HAP-1 (cell line): ENCODE measurements around the gene SYT6.
"Not testable (repeated sequence)": the region's sequence is repeated elsewhere in the genome, so short reads cannot be mapped to it uniquely, and the experiment has no call there.

Experiments used
- DNase-seq, 2 experiments: peaks; one replicate each; pipeline ENCODE4 v3.0.0-alpha.2; 2016 to 2020; ENCODE audit warnings: low spot score in 2 of 2
- H3K27me3 ChIP-seq: fragments of 250-450 bp; sonication (Bioruptor Pico); 2 replicates; pipeline ENCODE4 v1.5.1; 2020; ENCODE audit warnings: low read depth, mild to moderate bottlenecking, moderate library complexity
- H3K36me3 ChIP-seq: fragments of 250-450 bp; sonication (Bioruptor Pico); replicated peaks from 2 replicates; pipeline ENCODE4 v1.5.1; 2020; ENCODE audit warnings: mild to moderate bottlenecking
- H3K4me1 ChIP-seq: fragments of 250-450 bp; sonication (Bioruptor Pico); 2 replicates; pipeline ENCODE4 v1.5.1; 2020; ENCODE audit warnings: mild to moderate bottlenecking
- H3K4me3 ChIP-seq: fragments of 250-450 bp; sonication (Bioruptor Pico); 2 replicates; pipeline ENCODE4 v1.5.1; 2020; ENCODE audit warnings: mild to moderate bottlenecking, moderate library complexity
- H3K9me3 ChIP-seq: fragments of 250-450 bp; sonication (Bioruptor Pico); 2 replicates; pipeline ENCODE4 v1.5.1; 2020; ENCODE audit warnings: mild to moderate bottlenecking, moderate library complexity
- in situ Hi-C: fragments of 300-500 bp; cut with MboI; formaldehyde crosslinking; loops from 3 replicates; pipeline ENCODE4 v1.14.3; 2020; ENCODE audit warnings: low sequenced_read_pairs, inconsistent platforms, mixed read lengths

The SYT6 gene

DNA sequence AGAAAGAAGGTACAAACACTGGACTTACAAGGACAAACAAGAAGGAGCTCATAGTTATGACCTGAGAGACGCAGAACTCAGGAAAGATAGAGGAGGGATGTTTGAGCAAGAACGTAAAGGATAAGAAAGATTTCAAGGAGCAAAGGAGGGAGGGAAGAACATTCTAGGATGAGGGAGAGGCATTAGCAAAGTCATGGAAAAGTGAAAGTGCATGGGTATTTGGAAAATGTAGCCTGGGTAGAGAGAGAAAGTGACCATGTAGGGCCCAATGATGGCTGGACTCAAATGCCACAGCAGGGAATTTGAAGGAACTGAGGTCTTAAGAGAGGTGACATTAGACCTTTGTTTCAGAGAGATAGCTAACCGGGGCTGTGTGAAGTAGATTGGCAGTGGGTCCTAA is 76.5 kb downstream of the SYT6 start:
- H3K4me1 ChIP-seq: peaks cover 21% of the 10 kb centered on the region
- no peaks in the 10 kb centered on the region for H3K27me3 ChIP-seq

DNA sequence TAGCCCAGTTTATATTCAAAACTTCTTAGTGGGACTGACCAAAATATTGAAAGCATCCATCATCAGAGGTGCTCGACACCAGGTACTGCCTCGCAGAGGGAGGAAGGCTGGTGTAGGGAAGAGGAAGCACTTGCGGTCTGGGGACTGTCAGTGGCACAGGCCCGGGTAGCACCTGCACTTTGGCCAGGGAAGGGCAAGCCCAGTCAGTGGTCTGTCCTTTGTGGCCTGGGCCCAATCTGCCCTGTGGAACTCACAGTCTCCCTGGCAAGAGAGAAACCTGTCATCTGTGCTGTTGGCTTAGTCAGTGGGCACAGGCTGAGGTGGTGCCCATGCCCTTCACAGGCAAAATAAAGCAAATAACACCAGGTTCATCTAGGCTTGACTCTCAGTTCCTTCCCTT is 77.4 kb downstream of the SYT6 start:
- Histone ChIP-seq H3K9me3 (peaks cover 18% of the 10 kb centered on the region), H3K36me3 (no peaks in the 10 kb centered on the region), H3K4me3 (no peak overlapping the region), H3K4me1 (peaks cover 21% of the 10 kb centered on the region), H3K27me3 (no peaks in the 10 kb centered on the region)
- in situ Hi-C loops: no loop called here
- no peak for DNase-seq

More for the DNA sequence above, 76.5 kb downstream of the SYT6 start:
- peaks cover 13% of the 10 kb centered on the region for H3K9me3 ChIP-seq
- H3K36me3 ChIP-seq: no peaks in the 10 kb centered on the region
- H3K4me3 ChIP-seq: no peak overlapping the region
- DNase-seq: no peak
- in situ Hi-C loops: no loop called here

DNA sequence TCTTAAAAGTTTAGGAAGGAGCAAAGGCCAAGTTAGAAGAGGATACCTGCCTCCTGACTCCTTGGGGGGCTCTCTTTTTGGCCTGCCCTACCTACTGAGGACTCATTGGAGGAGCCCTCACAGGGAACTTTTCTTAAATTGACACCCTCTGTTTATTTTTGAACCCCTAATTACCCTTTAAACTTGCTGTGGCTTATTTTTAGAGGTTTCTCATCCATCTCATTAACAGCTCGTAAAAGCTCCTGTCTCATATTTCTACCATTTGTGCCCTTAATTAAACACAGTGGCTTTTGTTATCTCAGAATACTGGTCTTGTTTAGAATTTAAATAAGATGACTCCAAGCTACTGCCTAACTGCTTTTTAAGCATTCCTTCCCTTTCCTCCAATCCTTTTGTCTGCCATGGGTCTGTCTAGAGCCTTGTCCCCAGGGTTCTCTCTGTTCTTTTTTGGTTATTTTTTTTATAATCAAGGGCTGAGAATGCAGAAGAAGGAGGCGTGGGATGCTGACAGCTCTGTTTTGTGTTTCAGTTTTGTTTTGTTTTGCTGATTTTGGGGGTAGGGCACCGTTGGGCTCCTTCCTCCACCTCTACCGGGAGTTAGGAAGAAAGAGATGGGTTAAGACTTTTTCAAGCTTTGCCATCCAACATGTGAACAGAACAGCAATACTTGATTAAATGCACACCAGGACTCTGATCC is 78.0 kb downstream of the SYT6 start:
- peaks cover 21% of the 10 kb centered on the region for H3K4me1 ChIP-seq
- in situ Hi-C loops: no loop called here
- peaks cover 18% of the 10 kb centered on the region for H3K9me3 ChIP-seq
- peak; percentile 66 to 90 for DNase-seq
- no peak overlapping the region for H3K4me3 ChIP-seq
- no peaks in the 10 kb centered on the region for H3K27me3 ChIP-seq
- H3K36me3 ChIP-seq: no peaks in the 10 kb centered on the region

DNA sequence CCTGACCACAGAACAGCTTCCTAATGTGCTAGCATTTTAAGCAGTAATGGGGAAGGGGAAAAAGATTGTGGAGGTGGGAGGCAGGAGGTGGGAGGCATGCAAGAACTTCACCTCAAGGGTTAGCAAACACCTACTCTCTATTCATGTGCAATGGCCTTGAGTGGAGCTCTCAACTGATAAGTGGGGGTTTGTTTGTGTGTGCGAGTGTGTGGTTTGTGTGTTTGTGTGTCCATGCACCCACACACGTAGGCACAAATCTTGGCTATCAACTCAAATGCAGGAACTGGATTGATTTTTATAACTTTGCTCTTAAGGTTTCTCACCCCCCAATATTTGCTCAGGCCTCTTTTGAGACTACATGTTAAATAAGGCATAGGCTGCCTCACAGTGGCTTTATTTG is 78.6 kb downstream of the SYT6 start:
- Histone ChIP-seq H3K4me1 (peaks cover 18% of the 10 kb centered on the region), H3K9me3 (peaks cover 18% of the 10 kb centered on the region), H3K36me3 (no peaks in the 10 kb centered on the region), H3K4me3 (no peak overlapping the region), H3K27me3 (no peaks in the 10 kb centered on the region)
- peak in 1 of 2 experiments; percentile 8 for DNase-seq
- in situ Hi-C loops: no loop called here

DNA sequence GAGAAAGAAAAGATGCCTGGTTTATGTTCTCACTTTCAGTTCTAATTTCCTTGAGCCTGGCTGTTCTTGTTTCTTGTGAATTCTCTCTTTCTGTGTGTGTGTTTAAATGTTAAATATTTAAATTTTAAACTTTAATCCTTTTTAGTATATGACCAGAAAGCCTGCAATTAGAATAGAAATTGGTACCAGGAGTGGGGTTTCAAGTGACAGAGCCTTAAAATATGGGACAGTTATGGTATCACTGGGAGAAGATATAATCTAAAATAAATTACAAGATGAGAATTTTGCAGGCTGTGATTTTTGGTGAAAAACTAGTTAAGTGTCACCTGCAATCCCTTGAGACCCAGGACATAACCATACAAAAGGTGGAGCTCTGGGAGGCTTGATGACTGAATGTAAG is 81.4 kb downstream of the SYT6 start:
- in situ Hi-C loops: no loop called here
- Histone ChIP-seq H3K27me3 (no peaks in the 10 kb centered on the region), H3K9me3 (peaks cover 18% of the 10 kb centered on the region), H3K4me3 (no peak overlapping the region), H3K36me3 (no peaks in the 10 kb centered on the region), H3K4me1 (peaks cover 18% of the 10 kb centered on the region)
- no peak for DNase-seq

DNA sequence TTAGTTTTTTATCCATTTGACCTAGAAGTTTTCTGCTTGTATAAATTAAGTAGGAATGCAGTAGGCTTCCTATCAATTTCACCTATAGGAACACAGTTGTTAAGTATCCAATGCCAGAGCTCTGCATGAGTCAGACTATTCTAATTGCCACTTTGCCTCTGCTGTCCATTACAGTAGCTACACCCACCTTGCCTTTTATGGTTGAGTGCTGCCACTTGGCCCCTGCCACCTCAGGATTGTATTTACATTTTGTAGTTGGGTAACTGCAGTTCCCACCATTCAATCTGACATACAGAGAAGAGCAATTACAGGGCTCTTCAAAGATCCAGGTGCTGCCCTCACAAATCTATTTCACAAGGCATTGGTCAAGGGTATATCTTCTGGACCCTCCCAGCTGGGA is 83.9 kb downstream of the SYT6 start:
- H3K36me3 ChIP-seq, H3K4me3 ChIP-seq, H3K4me1 ChIP-seq, DNase-seq, H3K27me3 ChIP-seq: not testable (repeated sequence)
- in situ Hi-C loops: loop anchor here (10.0 kb wide), 1 partner anchor 55 kb away; no protein-coding TSS in a partner anchor
- H3K9me3 ChIP-seq: peaks cover 18% of the 10 kb centered on the region

DNA sequence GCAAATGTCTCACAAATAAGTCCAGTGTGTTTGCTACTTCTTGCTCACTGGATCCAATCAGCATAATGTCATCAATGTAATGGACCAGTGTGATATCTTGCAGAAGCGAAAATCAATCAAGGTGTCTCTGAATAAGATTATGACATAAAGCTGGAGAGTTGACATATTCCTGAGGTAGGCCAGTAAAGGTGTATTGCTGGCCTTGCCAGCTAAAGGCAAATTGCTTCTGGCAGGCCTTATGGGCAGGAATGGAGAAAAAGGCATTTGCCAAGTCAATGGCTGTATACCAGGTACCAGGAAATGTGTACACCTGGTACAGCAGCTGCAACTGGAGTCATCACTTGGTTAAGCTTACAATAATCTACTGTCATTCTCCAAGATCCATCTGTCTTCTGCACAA is 85.0 kb downstream of the SYT6 start:
- not testable (repeated sequence) for H3K4me1 ChIP-seq, H3K4me3 ChIP-seq, H3K27me3 ChIP-seq, H3K36me3 ChIP-seq, DNase-seq
- H3K9me3 ChIP-seq: peaks cover 14% of the 10 kb centered on the region
- in situ Hi-C loops: loop anchor here (10.0 kb wide), 1 partner anchor 56 kb away; no protein-coding TSS in a partner anchor

DNA sequence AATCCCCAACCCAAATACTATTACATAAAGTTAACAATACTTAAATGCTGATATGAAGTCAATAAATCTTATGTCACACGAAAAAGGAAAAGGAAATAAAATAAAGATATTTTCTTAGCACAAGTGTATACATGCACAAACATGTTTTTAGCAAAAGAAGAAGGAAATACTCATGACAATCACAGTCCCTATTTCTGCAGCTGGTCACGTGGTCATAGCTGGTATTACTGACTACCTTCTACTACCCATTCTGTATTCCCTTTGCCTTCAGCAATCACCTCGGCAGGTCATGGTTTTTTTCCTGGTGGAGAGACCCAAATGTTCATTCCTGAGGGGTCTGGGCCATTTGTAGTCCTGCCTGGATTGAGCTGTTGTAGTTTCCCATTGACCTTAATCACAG is 88.0 kb downstream of the SYT6 start:
- H3K36me3 ChIP-seq, H3K4me3 ChIP-seq, DNase-seq, H3K9me3 ChIP-seq, H3K4me1 ChIP-seq, H3K27me3 ChIP-seq: not testable (repeated sequence)
- in situ Hi-C loops: loop anchor here (10.0 kb wide), 1 partner anchor 59 kb away; no protein-coding TSS in a partner anchor

DNA sequence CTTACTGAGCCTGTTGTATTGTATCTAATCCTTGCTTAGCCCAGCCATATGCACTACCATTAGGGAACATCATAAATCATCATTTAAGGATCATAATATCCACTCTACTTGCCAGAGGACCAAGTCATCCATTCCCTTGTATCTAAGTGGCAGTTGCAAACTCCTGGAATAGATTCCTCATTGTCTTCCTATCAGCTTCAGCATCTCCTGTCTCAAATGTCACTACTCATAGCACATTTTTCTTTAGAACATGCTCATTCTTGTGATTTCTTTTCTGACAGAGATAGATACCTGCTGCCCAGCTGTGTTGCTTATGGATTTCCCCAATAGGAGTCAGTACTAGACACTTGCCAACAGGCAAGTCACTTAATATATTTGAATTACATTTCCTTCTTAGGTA is 90.1 kb downstream of the SYT6 start:
- Histone ChIP-seq H3K9me3 (0 out of 2 replicates have a peak, but pooled peaks cover 3% of the 10 kb centered on the region), H3K4me1 (peaks cover 12% of the 10 kb centered on the region), H3K36me3 (no peaks in the 10 kb centered on the region), H3K4me3 (no peak overlapping the region), H3K27me3 (no peaks in the 10 kb centered on the region)
- in situ Hi-C loops: loop anchor here (10.0 kb wide), 1 partner anchor 61 kb away; no protein-coding TSS in a partner anchor
- no peak for DNase-seq

DNA sequence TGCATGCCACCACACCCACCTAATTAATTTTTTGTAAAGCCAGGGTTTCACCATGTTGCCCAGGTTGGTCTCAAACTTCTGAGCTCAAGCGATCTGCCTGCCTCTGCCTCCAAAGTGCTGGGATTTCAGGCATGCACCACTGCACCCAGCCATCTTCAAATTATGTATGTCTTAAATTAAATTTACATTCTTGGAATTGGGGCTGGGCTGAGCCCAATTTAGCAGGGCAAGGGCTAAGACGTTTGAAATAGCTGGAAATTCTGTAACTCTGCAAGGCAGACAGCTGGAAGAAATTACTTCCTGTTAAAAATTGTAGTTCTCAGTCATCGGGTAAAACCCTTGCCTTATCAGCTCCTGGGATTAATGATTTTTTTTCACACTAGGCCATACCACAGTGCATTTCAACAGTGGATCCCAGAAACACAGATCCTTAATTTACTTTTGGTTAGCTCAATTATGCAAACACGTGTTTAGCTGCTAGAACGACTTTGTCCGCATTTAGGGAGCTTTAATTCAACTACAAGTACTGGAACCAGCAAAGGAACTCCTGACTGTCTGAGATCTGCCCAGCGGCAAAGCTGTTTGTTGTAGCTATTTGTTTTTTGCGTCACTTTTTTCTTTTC is 91.1 kb downstream of the SYT6 start:
- no peaks in the 10 kb centered on the region for H3K36me3 ChIP-seq
- in situ Hi-C loops: loop anchor here (10.0 kb wide), 1 partner anchor 62 kb away; no protein-coding TSS in a partner anchor
- DNase-seq: no peak
- no peaks in the 10 kb centered on the region for H3K27me3 ChIP-seq
- H3K9me3 ChIP-seq: 0 out of 2 replicates have a peak, but pooled peaks cover 3% of the 10 kb centered on the region
- no peak overlapping the region for H3K4me3 ChIP-seq
- peaks cover 19% of the 10 kb centered on the region for H3K4me1 ChIP-seq

DNA sequence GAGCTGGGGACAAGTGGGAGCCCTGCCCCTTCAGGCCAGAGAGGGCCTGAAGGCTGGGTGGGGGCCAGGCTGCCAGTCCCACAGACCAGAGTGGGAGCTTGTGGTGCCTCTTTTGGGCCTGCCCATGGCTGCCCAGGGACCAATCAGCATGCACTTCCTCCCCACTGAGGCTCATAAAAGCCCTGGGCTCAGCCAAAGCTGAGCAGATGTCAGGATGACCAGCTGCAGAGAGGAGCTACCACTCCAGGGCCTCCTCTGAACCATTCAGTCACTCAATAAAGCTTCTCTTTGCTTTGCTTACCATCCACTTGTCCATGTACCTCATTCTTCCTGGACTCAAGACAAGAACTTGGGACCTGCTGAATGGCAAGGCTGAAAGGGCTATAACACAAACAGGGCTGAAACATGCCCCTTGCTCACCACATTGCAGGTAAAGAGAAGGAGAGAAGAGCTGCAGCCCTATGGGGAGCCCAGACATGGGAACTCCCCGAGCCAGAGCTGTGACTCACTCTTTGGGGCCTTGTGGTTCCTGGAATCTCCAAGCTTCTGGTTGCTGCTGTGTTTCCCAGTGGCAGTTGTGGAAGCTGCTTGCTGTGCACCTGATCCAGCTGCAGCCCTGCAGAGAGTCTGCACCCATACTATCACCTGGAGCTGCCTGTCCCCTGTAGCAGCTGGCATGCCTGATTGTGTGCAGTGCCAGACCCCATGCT is 92.4 kb downstream of the SYT6 start:
- in situ Hi-C loops: loop anchor here (10.0 kb wide), 1 partner anchor 64 kb away; no protein-coding TSS in a partner anchor
- DNase-seq: no peak
- Histone ChIP-seq H3K9me3 (0 out of 2 replicates have a peak, but pooled peaks cover 3% of the 10 kb centered on the region), H3K4me3 (no peak overlapping the region), H3K27me3 (no peaks in the 10 kb centered on the region), H3K36me3 (no peaks in the 10 kb centered on the region), H3K4me1 (peaks cover 21% of the 10 kb centered on the region)

DNA sequence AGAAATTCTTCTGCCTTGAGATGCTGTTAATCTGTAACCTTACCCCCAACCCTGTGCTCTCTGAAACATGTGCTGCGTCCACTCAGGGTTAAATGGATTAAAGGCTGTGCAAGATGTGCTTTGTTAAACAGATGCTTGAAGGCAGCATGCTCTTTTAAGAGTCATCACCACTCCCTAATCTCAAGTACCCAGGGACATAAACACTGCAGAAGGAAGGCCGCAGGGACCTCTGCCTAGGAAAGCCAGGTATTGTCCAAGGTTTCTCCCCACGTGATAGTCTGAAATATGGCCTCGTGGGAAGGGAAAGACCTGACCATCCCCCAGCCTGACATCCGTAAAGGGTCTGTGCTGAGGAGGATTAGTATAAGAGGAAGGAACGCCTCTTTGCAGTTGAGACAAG is 95.4 kb downstream of the SYT6 start:
- H3K9me3 ChIP-seq, H3K36me3 ChIP-seq, H3K27me3 ChIP-seq, H3K4me3 ChIP-seq, in situ Hi-C loops: not testable (repeated sequence)
- peaks cover 18% of the 10 kb centered on the region for H3K4me1 ChIP-seq
- DNase-seq: peak; percentile 63 to 71

DNA sequence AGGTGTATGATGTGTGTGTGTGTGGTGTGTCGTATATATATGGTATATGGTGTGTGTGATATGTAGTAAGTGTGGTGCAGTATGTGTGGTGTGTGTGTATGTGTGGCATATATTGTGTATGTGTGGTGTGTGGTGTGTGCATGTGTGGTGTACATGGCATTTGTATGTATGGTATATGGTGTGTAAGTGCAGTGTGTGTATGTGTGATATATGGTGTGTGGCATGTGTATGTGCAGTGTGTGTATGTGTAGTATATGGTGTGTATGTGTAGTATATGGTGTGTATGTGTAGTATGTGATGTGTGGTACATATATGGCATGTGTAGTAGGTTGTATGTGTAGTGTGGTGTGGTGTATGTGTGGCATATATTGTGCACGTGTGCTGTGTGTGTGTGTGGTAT is 99.5 kb downstream of the SYT6 start:
- no peaks in the 10 kb centered on the region for H3K36me3 ChIP-seq
- H3K4me1 ChIP-seq: peaks cover 21% of the 10 kb centered on the region
- no peak overlapping the region for H3K4me3 ChIP-seq
- in situ Hi-C loops: no loop called here
- no peak for DNase-seq
- H3K9me3 ChIP-seq: no peaks in the 10 kb centered on the region
- no peaks in the 10 kb centered on the region for H3K27me3 ChIP-seq

DNA sequence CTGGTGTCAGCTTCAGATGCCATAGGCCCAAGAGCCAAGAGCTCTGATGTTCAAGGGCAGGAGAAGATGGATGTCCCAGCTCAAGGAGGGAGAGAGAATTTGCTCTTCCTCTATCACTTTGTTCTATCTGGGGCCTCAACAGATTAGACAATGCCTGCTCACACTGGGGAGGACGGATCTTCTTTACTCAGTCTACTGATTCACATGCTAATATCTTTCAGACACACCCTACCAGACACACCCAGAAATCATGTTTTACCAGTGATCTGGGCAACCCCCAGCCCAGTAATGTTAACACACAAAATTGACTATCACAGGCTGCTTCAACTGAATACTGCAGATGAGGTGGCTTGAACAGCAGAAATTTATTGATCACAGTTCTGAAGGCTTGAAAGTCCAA is 105.4 kb downstream of the SYT6 start:
- DNase-seq: no peak
- Histone ChIP-seq H3K9me3 (peaks cover 2% of the 10 kb centered on the region; the same call in 1 of the 2 replicates), H3K4me1 (peaks cover 13% of the 10 kb centered on the region), H3K36me3 (no peaks in the 10 kb centered on the region), H3K4me3 (no peak overlapping the region), H3K27me3 (no peaks in the 10 kb centered on the region)
- in situ Hi-C loops: no loop called here
